ENCODE results near the gene IFNL4.
A peak's percentile ranks its signal among the peaks of the same experiment; 100 is the strongest.
"Not testable (repeated sequence)": the region's sequence is repeated elsewhere in the genome, so short reads cannot be mapped to it uniquely, and the experiment has no call there.

Gene IFNL4

GRCh38 chr19:39248806-39249205 lies at the start of gene IFNL4:
Gene IFNL4 (minus strand): TSS chr19:39248856.
- DNase-seq (ENCODE audit: low read depth, low spot score): no peak

GRCh38 chr19:39297931-39298634 lies 49.4 kb upstream of the IFNL4 start:
- DNase-seq (ENCODE audit: low read depth, low spot score): no peak

GRCh38 chr19:39296906-39297305 lies 48.2 kb upstream of the IFNL4 start:
- no peak for DNase-seq (ENCODE audit: low read depth, low spot score)

- no peak for DNase-seq (ENCODE audit: low read depth, low spot score)
Measured at GRCh38 chr19:39296055-39296645, 47.5 kb upstream of the IFNL4 start, which contains the start of gene IFNL1. Gene IFNL1 (plus strand): TSS chr19:39296407. CDS start chr19:39296422, 15 bp downstream.

- DNase-seq (ENCODE audit: low read depth, low spot score): no peak
Measured at GRCh38 chr19:39293394-39293793, 44.7 kb upstream of the IFNL4 start.

GRCh38 chr19:39284032-39284431 lies 35.4 kb upstream of the IFNL4 start:
- DNase-seq (ENCODE audit: low read depth, low spot score): no peak

GRCh38 chr19:39282021-39282420 lies 33.4 kb upstream of the IFNL4 start:
- DNase-seq (ENCODE audit: low read depth, low spot score): no peak

GRCh38 chr19:39277598-39277997 lies 28.9 kb upstream of the IFNL4 start:
- no peak for DNase-seq (ENCODE audit: low read depth, low spot score)

GRCh38 chr19:39276740-39277139 lies 28.1 kb upstream of the IFNL4 start:
- no peak for DNase-seq (ENCODE audit: low read depth, low spot score)

- DNase-seq (ENCODE audit: low read depth, low spot score): no peak
Measured at GRCh38 chr19:39275578-39275977, 26.9 kb upstream of the IFNL4 start.

- DNase-seq (ENCODE audit: low read depth, low spot score): not testable (repeated sequence)
Measured at GRCh38 chr19:39273859-39274258, 25.2 kb upstream of the IFNL4 start.

GRCh38 chr19:39270036-39270871 lies 21.6 kb upstream of the IFNL4 start:
- no peak for DNase-seq (ENCODE audit: low read depth, low spot score)

GRCh38 chr19:39269369-39269768 lies 20.7 kb upstream of the IFNL4 start:
- DNase-seq (ENCODE audit: low read depth, low spot score): not testable (repeated sequence)

- DNase-seq (ENCODE audit: low read depth, low spot score): not testable (repeated sequence)
Measured at GRCh38 chr19:39268531-39269223, 20.0 kb upstream of the IFNL4 start.

GRCh38 chr19:39268085-39268484 lies 19.4 kb upstream of the IFNL4 start, which contains the start of gene IFNL2:
Gene IFNL2 (plus strand): TSS chr19:39268396. CDS start chr19:39268569, 173 bp downstream.
- DNase-seq (ENCODE audit: low read depth, low spot score): not testable (repeated sequence)

- DNase-seq (ENCODE audit: low read depth, low spot score): no peak
Measured at GRCh38 chr19:39265321-39265916, 16.8 kb upstream of the IFNL4 start.

GRCh38 chr19:39264306-39265290 lies 15.9 kb upstream of the IFNL4 start:
- peak; percentile 41 for DNase-seq (ENCODE audit: low read depth, low spot score)

- DNase-seq (ENCODE audit: low read depth, low spot score): no peak
Measured at GRCh38 chr19:39263912-39264305, 15.3 kb upstream of the IFNL4 start.

- no peak for DNase-seq (ENCODE audit: low read depth, low spot score)
Measured at GRCh38 chr19:39262496-39262895, 13.8 kb upstream of the IFNL4 start.

- DNase-seq (ENCODE audit: low read depth, low spot score): no peak
Measured at GRCh38 chr19:39261704-39262103, 13.0 kb upstream of the IFNL4 start.
